HS-27A (cell line): ENCODE data around the gene KCNQ4.

Source experiments
- DNase-seq: peaks from one replicate; pipeline ENCODE4 v3.0.0-alpha.2; 2012; ENCODE audit warnings: low read depth, missing footprints

The KCNQ4 gene

GRCh38 chr1:40777224-40777970 is 6.2 kb upstream of the KCNQ4 start:
- DNase-seq = no peak

- no peak for DNase-seq
Measured at GRCh38 chr1:40780678-40781607, 2.6 kb upstream of the KCNQ4 start.

- no peak for DNase-seq
Measured at GRCh38 chr1:40781608-40781971, 2.0 kb upstream of the KCNQ4 start.

- no peak for DNase-seq
Measured at GRCh38 chr1:40782371-40782956, 1.1 kb upstream of the KCNQ4 start.

- DNase-seq = no peak
Measured at GRCh38 chr1:40784141-40784770, 669 bp downstream of the KCNQ4 start.

GRCh38 chr1:40784771-40785151 is 1.2 kb downstream of the KCNQ4 start:
- no peak for DNase-seq

GRCh38 chr1:40785446-40785845 is 1.9 kb downstream of the KCNQ4 start:
- no peak for DNase-seq

GRCh38 chr1:40786171-40786994 is 2.8 kb downstream of the KCNQ4 start:
- DNase-seq = no peak

GRCh38 chr1:40786995-40787705 is 3.6 kb downstream of the KCNQ4 start:
- no peak for DNase-seq

GRCh38 chr1:40787737-40788560 is 4.4 kb downstream of the KCNQ4 start:
- no peak for DNase-seq

GRCh38 chr1:40788561-40789341 is 5.2 kb downstream of the KCNQ4 start:
- DNase-seq = no peak

GRCh38 chr1:40789342-40789598 is 5.7 kb downstream of the KCNQ4 start:
- DNase-seq = no peak

- no peak for DNase-seq
Measured at GRCh38 chr1:40789661-40790430, 6.3 kb downstream of the KCNQ4 start.

- no peak for DNase-seq
Measured at GRCh38 chr1:40792036-40792435, 8.4 kb downstream of the KCNQ4 start.

GRCh38 chr1:40793617-40794016 is 10.0 kb downstream of the KCNQ4 start:
- no peak for DNase-seq

GRCh38 chr1:40794048-40794447 is 10.5 kb downstream of the KCNQ4 start:
- DNase-seq = no peak

- no peak for DNase-seq
Measured at GRCh38 chr1:40794974-40795715, 11.6 kb downstream of the KCNQ4 start.
